GM12872 (cell line): Measurements from ENCODE around the gene COG1.
A peak's percentile ranks its signal among the peaks of the same experiment; 100 is the strongest.

ENCODE experiments used
- CTCF ChIP-seq: IDR thresholded peaks from 3 replicates; pipeline ENCODE4 v1.5.1; 2011; ENCODE audit warnings: low read depth, mild to moderate bottlenecking, low read length, moderate library complexity; ENCODE audit not compliant: insufficient read depth

Gene COG1

DNA sequence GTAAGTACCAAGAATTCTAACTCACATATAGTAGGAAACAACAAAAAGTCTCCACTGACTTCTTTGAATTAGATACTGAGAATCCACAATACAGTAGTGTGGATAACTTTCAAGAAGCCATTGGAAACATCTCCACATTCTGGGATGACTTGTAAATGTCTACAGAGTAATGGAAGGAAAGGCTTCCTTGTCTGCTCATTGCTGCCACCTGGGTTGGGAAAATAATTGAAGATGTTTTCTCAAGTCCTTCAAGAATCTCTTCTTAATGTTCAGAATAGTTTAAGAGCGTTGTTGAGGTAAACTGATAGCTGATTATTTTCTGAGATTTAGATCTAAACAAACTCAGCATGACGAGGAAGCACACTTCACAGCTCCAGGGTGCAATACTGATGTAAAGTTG is 54.9 kb downstream of the COG1 start:
- TF ChIP-seq CTCF: 0 out of 3 replicates have a peak, but pooled peaks have one; percentile 10

DNA sequence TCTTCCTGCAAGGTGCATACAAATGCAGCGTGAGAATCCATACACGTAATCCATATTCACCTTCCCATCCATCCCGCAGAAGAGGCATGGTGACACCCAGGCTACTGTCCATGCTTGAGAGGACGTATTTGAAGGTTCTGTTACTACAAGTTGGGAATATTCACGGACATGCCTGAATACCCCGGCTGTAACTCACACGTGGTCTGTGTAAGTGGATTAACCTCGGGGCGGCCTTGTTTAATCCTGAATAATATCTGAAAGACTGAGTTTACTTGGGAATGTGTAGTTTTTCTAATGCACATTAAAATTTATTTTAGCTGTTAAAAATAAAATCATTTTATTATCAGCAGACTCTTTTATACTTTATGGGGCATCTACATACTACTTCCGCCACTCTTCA is 55.7 kb downstream of the COG1 start:
- no peak for TF ChIP-seq CTCF

DNA sequence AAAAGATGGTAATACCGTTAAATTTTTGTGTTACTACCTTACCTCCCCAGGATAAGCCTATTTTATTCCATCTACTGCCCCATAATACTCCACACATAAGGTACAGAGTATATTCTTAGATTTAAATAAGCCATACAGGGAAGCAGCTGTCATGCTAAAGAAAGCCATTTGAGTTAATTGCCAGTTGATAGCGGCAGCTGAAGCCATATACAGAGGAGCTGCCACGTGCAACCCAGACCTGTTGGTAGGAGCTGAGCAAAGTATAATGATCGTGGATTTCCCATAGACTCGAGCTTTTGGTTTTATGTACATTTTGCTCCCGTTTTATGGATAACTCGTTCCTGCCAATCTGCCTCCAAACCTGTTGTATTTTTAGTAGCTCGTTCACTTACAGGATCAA is 56.8 kb downstream of the COG1 start:
- TF ChIP-seq CTCF: no peak

DNA sequence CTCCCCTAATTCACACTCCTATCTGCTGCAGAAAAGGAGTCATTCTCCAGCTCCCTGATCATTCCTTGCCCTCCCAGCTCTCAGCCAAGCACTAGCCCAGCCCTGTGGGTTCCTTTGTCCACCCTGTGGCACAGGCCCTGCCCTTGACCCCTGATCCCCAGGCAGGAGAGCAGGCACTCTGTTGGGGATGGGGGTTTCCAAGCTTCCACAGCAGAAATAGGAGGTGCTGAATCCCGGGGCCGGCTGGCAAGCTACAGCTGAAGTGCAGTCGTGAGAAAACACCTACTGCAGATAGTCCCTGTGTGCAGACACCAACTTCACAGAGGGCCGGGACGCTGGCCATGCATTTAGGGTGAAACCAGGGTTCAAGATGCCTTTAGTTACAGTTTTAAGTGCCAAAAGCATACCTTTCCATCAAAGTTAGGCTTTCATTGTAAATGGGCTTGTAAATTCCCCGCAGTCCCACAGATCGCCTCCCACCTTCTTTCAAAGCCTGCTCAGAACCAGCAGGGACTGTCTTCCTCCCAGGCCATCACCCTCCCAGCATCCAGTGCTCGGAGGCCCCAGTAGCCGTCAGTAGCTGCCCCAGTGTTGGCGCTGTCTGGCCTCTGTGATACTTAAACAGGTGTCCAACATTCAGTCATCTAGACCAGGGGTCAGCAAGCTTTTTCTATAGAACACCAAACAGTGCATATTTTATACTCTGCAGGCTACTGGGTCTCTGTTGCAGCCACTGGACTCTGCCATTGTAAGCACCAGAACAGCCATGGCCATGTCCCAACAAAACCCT is 58.2 kb downstream of the COG1 start:
- no peak for TF ChIP-seq CTCF

DNA sequence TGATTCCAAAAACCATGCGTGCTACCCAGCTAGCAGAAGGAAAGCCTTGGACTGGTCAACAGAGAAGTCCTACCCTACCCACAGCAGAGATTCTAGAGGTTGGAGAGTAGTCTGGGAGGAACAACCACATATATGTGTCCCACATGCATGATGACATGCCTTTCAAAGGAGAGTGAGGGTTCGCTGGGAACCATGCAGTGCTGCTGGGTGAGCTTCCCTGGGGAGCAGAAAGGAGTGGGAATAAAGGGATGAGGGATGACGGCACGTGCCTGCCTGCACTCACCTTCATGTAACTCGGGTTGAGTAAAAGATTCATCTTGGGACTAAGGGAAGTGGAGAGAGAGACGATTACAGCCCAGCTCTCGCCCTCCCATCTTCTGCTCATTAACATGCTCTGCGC is 59.0 kb downstream of the COG1 start:
- no peak for TF ChIP-seq CTCF

DNA sequence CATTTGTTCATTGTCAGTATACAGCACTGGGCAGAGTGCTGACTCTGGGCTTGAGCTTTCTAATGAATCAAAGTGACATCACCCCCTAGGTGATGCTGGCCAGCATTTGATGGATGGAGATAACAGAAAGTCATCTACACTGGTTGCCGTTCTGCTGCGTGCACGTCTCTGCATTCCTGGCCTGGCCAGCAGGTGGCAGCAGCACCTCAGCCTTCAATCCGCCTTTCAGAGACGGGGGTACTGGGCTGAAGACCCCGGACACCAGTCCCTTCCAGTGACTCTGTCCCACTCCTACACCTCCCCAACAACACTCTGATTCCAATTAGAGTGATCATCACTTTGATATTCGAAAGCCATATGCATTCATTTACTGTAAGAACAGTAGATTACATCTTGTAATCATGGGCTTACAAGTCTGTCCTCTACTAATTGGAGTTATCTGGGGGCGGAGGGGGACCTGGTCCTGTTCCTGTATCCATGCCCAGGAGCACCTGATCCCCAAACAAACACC is 62.9 kb downstream of the COG1 start:
- TF ChIP-seq CTCF: peak; percentile 97

DNA sequence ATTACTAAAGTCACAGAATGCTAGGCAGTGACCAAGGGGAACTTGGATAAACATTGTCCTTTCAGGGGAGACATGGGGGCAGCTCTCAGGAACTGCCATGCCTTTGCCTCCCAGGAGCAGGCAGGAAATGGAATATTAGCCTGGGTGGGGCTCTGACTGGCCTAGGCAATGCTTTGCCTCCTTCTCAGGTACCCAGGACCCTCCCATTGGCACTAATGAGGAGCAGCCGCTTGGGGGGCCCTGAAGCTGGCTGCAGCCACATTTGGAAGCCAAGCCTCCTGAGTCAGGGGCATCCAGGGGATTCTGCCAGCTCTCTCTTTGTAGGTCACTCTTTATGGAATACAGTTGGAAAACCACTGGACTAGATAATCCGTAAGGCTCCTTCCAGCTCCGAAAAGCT is 63.4 kb downstream of the COG1 start:
- no peak for TF ChIP-seq CTCF
